HG03159 (cell line): ENCODE results near the gene PHYH.
"Not testable (repeated sequence)": the region's sequence is repeated elsewhere in the genome, so short reads cannot be mapped to it uniquely, and the experiment has no call there.

Experiments used
- ATAC-seq: cut with Tn5 transposase; IDR thresholded peaks from one replicate; pipeline ENCODE4 v1.9.1; 2021; ENCODE audit warnings: mild to moderate bottlenecking, moderate library complexity; ENCODE audit not compliant: unreplicated experiment

PHYH gene

DNA sequence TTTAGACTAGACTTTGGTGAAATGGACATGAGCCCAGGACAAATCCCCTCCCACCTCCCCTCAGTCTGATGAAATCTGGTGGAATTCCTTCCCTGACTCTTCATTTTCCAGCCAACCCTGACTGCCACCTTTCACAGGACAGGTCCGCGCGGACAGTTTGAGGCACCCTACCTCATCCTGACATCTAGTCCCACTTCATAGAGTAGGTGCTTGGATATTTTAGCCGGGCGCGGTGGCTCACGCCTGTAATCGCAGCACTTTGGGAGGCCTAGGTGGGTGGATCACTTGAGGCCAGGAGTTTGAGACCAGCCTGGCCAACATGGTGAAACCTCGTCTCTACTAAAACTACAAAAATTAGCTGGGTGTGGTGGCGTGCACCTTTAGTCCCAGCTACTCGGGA, 23.7 kb downstream of the PHYH start:
- not testable (repeated sequence) for ATAC-seq

DNA sequence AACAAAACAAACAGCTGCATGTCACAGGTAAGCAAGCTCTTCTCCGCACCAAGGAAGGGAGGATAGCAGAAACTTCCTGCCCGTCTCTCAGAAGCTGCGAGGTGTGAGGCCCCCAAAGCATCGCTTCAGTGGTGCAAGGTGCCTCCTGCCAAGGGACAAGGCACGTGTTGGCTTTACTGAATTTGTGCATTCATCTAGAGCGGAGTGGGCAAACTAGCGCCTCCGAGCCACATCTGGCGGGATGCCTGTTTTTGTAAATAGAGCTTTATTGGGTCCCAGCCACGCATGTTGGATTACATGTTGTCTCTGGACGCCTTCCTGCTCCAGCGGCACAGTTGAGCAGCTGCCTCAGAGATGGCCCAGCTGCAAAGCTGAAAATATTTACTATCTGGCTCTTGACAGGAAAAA, 27.7 kb downstream of the PHYH start:
- ATAC-seq = no peak

DNA sequence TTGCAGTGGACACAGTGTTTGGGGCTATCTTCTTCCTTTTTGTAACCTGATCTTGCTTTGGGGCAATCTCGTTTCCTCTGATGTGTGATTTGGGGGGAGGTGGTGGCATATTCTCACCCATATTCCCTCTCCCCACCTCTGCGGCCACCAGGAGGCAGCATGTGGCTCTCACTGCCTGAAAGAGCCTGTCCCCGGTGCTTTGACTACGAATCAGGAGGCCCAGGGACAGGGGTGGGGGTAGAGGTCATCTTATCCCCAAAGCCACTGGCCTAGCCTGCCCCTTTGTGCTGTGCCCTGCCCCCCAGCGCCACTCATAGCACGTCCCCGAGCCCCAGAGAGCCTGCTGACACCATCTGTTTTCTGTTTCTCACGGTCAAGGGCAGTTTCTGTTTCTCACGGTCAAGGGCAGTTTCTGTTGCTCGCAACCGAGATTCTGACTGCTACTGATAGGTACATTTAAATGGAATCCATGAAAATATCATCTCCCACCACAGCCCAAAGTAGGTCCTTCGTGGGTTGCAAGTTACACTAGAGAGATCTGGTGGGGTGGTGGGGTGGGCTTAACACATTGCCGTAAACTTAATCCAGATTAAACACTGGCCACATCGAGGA, 28.2 kb downstream of the PHYH start:
- ATAC-seq = no peak

DNA sequence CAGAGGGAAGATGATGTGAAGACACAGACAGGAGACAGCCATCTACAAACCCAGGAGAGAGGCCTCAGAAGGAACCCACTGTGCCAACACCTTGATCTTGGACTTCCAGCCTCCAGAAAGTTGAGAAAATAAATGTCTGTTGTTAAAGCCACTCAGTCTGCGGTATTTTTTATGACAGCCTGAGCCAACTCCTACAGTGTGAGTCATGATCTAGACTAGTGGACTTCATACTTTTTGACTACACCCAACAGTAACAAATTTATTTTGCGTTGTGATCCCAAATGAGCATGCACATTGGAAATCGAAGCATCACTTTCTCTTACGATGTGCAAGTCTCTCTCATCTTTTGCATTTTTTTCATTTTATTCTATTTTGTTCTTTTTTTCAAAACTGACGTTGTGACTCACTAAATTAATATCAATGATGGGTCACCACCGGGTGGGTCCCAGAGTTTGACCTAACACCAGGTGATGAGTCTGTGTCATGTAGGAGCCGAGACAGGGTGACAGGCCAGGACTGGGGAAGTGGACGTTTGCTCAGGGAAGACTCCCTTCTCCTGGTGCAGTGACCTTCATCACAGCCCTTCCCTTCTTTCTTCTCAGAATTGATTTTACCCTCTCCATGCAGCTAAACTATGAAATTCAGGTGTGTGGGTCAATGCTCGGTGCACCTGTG, 28.9 kb downstream of the PHYH start:
- ATAC-seq = no peak

DNA sequence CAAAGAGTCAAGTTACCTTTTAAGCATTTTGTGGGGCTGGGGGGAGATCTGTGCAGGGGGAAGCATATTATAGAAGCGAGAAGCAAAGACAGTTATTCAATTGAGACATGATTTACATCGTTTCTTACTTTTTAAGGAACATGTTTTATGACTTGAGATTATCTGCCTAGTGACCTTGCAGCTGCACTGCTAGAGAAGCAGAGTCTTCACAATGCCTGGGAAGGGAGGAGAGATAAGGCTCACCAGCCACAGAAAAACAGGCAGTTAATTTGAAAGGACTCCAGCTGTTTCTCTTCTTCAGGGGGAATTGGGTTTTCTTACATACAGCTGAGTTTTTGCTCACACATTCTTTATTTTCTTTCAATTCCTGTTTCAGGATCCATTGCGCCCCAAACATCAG, 31.0 kb downstream of the PHYH start:
- ATAC-seq = no peak

DNA sequence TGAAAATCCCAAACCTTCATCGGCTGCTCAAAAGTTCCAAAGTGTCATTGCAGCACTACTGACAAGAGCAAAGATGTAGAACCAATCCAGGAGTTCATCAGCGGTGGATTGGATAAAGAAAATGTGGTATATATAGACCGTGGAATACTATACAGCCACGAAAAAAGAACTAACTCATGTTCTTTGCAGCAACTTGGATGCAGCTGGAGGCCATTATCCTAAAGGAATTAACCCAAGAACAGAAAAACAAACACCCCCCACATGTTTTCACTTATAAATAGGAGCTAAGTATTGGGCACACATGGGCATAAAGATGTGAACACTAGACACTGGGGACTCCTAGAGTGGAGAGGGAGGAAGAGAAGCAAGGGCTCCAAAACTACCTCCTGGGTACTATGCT, 31.6 kb downstream of the PHYH start:
- no peak for ATAC-seq

DNA sequence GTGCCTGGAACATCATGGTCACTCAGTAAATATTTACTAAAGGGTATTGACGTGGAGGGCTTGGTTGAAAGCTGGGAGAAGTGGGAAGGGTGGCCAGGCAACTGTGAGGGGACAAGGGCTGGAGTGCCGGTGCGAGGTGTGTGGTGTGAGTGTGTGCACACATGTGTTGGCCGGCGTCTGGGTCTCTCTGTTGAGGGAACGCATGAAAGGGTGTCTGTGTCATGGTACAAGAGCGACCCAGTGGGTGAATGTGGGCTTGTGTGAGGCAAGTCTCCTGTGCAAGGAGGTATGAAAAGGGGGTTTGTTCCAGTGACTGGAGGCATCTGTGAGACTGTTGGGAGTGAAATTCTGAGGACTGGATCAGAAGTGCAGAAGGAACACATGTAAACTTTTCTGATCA, 36.3 kb downstream of the PHYH start:
- ATAC-seq = no peak

DNA sequence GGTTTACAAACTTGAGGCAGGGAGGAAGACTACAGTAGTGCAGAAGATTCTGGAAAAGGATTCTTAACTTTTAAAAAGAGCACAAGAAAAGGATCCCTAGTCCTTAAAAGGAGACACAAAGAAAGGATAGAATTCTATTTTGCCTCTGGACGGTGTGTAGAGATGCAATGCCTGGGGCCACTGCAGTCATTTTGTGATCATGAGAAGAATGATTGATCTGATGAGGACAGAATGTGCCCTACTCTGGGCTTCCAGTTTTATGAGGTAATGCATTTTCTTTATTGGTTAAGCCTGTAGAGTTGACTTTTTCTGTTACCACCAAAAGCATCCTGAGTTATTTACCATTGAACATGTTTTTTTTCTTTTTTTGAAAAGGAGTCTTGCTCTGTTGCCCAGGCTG, 37.4 kb downstream of the PHYH start:
- ATAC-seq = no peak

DNA sequence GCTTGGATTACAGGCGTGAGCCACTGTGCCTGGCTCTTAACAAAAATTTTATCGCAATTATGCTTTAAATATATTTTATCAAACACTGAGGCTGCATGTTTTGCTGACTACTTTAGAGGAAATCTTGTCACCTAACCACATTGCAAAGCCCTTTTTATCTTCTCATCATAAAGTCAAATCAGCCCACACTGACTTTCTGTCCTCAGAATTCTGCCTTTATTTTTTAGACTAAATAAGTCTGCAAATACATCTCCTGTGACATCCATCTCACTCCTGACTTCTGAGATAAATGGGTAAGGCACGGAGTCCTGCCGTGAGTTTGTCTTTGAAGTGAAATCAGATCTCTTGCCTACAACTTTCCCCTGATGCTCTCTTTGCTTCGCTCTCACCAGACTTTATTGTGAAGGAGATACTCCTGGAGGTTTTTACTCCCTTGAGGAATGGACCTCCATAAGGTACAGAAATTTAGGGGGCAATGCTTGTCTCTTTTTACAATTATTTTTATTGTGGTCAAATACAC, 42.2 kb downstream of the PHYH start:
- no peak for ATAC-seq

DNA sequence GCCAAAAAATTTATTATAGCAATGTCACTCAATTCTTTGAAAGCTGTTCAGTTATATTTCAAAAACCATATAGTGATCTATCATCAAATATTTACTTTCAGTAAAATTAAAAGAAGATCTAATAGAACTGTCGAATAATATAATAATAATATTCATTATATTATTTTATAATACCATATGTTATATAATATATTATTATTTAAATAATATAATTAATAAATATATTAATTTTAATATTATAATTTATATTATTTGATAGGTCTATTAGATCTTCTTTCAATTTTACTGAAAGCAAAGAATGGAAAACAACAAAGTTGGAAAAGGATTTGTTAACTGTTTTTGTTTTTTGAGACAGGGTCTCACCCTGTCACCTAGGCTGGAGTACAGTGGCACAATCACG, 43.2 kb downstream of the PHYH start:
- no peak for ATAC-seq

DNA sequence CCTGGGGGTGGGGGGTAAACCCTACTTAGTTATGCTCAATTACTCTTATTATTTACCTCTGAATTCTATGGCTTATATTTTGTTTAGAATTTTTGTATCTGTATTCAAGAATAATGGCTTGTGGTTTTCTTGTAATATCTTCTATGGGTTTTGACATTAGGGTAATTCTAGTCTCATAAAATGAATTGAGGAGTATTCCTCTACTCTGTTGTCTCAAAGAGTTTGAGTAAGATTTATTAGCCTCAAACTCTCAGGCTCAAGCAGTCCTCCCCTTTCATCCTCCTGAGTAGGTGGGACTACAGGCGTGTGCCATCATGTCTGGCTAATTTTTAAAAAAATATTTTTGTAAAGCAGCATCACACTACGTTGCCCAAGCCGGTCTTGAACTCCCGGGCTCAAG, 46.1 kb downstream of the PHYH start:
- no peak for ATAC-seq

DNA sequence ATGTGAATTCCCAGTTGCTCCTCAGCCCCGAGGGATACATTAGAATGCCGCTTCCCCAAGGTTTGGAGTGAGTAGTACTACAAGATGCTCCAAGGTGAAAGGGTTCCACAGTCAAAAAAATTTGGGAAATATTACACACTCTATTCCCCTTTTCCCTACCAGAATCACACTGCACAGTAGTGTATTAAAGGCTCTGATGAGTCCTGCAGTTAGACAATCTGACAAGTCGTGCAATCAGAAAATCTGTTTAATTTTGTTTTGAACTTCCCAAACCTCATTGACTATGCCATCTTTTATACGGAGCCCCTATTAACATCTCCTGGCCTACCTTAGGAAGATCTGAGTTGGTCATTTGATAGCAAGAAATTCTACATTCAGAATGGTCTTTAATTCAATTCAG, 52.1 kb downstream of the PHYH start:
- ATAC-seq = no peak

DNA sequence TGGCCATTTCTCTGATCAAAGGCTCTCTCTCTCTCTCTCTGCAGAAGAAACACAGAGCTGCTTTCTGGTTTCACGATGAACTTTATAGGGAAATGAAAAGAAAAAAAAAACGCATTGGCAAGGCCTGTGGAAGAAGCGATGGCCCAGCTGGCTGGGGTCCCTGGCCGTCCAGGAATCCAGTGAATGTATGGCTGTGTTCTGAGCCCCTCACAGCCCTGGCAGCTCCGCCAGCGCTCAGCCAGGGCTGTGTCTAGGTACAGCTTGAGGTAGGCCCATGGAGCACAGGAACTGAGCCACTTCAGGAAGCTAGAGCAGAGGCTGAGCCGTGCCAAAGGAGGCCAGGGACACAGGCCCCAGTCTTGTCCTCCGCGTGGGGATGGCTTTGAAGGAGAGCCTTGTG, 52.6 kb downstream of the PHYH start:
- no peak for ATAC-seq

DNA sequence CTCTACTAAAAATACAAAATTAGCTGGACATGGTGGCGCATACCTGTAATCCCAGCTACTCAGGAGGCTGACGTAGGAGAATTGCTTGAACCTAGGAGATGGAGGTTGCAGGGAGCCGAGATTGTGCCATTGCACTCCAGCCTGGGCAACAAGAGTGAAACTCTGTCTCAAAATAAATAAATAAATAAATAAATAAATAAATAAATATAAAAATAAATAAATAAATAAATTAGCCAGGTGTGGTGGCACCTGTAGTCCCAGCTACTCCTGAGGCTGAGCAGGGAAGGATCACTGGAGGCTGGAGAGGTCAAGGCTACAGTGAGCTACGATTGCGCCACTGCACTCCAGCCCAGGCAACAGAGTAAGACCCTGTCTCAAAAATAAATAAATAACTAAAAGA, 57.6 kb downstream of the PHYH start:
- ATAC-seq = not testable (repeated sequence)

DNA sequence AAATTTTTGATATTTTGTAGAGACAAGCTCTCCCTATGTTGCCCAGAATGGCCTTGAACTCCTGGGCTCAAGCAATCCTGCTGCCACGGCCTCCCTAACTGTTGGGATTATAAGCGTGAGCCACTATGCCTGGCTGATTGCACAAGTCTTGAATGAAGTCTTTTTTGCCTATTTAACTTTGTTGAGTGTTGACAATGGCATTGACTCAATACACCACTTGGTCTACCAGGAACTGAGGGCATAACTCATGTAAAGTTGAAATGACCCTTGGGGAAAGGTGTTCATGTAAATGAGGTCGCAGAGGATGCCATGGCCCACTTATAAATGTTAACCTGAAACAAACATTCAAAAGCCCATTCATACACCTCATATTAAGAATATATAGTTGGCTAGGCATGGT, 58.3 kb downstream of the PHYH start:
- no peak for ATAC-seq

DNA sequence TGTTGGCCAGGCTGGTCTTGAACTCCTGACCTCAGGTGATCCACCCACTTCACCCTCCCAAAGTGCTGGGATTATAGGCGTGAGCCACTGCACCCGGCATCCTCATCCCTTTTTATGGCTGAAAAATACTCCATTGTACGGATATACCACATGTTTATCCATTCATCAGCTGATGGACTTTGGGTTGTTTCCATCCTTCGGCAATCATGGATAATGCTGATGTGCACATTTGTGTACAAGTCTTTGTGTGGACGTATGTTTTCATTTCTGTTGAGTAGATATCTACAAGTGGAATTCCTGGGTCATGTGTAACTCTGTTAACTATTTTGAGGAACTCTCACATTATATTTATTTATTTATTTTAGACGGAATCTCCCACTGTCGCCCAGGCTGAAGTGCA, 59.9 kb downstream of the PHYH start:
- ATAC-seq = no peak

DNA sequence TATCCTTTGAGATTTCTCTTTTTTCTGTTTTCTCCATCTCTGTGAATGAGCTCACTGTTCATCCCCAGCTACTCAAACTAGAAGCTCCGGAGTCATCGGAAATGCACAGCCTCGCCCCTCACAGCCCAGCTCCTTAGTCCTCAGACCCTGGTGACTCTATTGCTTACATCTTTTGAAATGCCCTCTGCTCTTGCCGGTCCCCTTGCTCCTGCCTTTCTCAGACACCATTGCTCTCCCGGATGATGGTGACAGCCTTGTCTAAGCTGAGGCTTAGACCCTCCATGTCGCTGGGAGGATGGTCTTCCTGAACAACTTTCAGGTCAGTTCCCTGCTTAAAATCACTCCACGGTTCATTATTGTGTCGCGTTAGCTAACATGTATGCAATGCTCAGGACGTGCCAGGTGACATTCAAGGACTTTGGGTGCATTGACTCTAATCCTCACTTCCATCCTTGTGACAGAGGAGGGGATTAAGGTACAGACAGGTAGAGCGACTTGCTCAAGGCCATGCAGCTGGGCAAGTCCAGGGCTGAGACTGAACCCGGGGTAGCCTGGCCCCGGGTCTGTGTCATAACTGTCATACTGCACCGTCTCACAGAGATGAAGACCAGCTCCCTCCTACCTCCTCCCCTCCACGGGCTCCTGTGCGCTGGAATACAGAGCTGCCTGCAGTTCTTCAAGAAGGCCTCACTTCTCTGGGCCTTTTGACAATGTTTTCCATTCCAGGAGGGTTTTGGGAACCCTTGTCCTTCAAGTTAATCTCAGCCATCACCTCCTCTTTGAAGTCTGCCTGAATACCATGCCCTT, 61.4 kb downstream of the PHYH start:
- no peak for ATAC-seq

DNA sequence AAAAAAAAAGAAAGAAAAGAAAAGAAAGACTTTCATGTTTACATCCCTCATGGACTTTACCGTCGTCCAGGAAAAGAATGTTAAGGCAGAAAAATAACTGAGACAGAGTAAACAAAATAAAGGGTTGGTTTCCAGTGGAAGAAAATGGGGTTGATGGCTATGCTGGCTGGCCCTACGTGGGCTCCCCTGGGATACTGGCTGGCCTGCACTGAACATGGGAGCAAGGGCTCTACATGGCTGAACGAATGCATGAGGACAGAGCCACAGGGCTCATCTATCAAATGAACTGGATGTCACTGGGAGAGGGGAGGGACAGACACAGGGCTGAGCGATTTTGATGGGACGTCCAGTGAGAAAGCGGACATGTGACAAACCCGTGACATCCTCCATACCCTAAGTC, 63.2 kb downstream of the PHYH start:
- ATAC-seq = no peak

DNA sequence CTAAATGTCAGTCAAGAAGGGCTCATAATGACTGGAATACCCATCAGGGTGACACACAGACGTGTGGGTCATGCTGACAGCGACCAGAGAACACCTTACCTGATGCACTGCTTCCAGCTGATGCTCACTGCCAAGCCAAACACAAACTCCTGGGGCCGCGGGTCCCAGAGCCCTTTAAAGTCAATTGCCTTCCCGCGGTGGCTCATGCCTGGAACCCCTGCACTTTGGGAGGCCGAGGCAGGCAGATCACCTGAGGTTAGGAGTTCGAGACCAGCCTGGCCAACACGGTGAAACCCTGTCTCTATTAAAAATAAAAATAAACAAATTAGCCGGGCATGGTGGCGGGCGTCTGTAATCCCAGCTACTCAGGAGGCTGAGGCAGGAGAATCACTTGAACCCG, 65.1 kb downstream of the PHYH start:
- ATAC-seq = not testable (repeated sequence)

DNA sequence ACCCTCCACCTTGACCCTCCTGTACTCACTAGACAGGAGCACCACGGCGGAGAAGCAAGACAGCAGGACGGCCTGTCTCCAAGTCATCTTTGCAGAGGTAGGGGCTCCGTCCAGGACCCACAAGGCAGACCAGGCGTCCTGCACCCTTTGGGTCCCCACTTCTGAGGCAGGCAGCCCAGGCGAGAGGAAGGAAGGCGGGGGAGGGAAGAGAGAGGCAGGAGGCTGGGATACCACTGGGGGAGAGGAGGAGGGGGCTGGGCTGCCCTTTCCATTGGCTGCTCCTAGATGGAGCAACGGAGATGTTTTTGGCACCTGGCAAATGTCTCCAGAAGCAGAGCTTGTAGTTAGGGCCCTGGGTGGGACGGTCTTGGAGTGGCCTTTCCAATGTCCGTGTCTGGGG, 65.7 kb downstream of the PHYH start, which contains the start of gene UCMA:
UCMA (minus strand) TSS at position 203 of the 400 bp plus-strand sequence; CDS start at position 87, 116 bp downstream.
- no peak for ATAC-seq

DNA sequence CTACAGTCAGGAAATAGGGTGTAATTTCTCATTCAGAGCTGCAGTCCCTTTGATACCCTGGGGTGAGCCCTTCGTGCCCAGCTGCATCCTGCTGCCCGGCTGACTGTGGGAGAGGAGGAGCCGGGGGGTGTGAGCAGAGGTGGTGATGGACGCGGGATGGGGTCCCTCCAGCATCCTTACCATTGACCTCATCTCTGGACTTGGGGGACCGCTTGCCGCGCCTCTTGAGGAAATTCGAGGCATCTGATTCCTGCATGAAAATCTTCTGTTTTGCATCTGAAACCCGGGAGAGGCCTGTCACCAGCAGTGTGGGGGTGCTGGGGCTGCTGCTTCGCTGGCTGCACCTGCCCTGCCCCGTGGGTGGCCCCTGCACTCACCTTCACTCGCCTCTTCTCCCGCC, 66.5 kb downstream of the PHYH start:
- no peak for ATAC-seq

DNA sequence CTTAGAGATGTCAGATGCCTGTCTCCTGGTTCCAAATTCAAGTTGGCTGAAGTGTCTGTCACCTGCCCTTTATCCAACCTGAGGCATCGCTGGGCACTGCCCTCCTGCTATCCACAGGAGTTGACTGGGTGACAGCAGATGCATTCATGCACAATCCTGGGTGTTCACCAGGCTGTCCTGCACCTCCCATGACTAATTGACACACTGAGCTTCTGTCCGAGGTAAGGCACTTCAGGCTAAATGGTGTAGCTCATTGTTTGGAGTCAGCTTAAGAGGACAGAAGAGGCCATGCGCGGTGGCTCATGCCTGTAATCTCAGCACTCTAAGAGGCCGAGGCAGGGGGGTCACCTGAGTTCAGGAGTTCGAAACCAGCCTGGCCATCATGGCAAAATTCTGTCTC, 68.1 kb downstream of the PHYH start:
- ATAC-seq = no peak
